Fibroblast of lung (primary cell): ENCODE data around the gene NAA25.

Experiments
- EZH2 ChIP-seq: IDR thresholded peaks from 2 replicates; pipeline ENCODE4 v1.5.1; 2012; ENCODE audit warnings: low read length, control low read depth, mild to moderate bottlenecking; ENCODE audit errors: missing control alignments
- TF ChIP-seq, protein P1 (sequence below), 2 donors: IDR thresholded peaks in 1 of 2; conservative IDR thresholded peaks in 1 of 2; 1 replicate in 1 of 2; 2 replicates in 1 of 2; pipeline ENCODE4 v1.5.1; 2011 to 2012; ENCODE audit warnings: low read length in 2 of 2, control low read depth in 1 of 2, inconsistent platforms in 1 of 2, low read depth in 1 of 2, mild to moderate bottlenecking in 1 of 2

DNA sequence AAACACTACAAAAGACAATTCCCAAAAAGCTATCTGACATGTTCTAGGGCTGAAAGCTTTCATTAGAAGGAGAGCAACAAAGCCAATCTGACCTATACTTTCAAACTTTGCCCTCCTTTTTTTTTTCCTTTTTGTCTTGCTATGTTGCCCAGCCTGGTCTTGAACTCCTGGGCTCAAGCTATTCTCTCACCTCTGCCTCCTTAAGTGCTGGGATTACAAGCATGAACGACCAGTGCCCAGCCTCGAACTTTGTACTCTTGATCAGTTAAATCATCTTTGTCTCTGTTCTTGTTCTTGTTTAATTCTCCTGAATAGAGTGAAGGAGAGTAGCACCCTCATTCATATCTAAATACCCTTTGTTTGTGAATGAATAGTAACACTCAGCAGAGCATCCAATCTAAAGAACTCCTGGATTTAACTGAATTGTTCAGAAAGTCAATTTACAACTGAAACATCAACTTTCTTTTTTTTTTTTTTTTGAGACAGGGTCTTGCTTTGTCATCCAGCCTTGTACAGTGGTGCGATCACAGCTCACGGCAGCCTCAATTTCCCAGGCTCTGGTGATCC, 73.3 kb downstream of the NAA25 start:
- no peak for TF ChIP-seq EZH2
- TF ChIP-seq, protein P1, sequence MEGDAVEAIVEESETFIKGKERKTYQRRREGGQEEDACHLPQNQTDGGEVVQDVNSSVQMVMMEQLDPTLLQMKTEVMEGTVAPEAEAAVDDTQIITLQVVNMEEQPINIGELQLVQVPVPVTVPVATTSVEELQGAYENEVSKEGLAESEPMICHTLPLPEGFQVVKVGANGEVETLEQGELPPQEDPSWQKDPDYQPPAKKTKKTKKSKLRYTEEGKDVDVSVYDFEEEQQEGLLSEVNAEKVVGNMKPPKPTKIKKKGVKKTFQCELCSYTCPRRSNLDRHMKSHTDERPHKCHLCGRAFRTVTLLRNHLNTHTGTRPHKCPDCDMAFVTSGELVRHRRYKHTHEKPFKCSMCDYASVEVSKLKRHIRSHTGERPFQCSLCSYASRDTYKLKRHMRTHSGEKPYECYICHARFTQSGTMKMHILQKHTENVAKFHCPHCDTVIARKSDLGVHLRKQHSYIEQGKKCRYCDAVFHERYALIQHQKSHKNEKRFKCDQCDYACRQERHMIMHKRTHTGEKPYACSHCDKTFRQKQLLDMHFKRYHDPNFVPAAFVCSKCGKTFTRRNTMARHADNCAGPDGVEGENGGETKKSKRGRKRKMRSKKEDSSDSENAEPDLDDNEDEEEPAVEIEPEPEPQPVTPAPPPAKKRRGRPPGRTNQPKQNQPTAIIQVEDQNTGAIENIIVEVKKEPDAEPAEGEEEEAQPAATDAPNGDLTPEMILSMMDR (conservative IDR thresholded peaks at IDR 0.05 in 1 of 2, IDR thresholded peaks at IDR 0.05 in 1 of 2; ENCODE audit: low read depth in 1 of 2, low read length in 2 of 2): no peak
